DMS79 treated with DMSO at 0.1 percent for 48 hours (cell line): Measurements from ENCODE around the gene FBXO2.

Experiments used
- DNase-seq: peaks from one replicate; lab custom pipeline; 2025; lab: John Stamatoyannopoulos, UW

The FBXO2 gene

DNA sequence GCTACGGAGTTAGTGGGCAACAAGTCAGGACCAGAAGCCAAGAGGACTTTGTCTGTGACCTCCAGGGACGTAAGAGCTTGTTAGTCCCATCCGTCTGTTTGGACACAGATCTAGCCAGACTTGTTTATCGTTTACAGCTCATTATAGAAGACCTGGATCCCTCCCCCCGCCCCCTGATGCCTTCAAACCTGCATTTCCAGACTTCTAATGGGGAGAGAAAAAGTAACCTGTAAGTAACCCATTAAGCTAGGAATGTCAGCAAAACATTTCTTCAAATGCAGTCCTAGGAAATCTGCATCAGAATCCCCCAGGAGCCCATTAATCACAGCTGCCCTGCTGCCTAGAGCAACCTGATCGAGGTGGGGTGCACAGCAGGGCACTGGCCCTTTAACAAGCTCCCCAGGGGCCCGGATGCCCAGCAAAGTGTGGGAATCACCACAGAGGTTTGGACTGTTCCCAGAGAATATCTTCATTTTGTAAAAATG, 28.1 kb upstream of the FBXO2 start:
- DNase-seq: no peak

DNA sequence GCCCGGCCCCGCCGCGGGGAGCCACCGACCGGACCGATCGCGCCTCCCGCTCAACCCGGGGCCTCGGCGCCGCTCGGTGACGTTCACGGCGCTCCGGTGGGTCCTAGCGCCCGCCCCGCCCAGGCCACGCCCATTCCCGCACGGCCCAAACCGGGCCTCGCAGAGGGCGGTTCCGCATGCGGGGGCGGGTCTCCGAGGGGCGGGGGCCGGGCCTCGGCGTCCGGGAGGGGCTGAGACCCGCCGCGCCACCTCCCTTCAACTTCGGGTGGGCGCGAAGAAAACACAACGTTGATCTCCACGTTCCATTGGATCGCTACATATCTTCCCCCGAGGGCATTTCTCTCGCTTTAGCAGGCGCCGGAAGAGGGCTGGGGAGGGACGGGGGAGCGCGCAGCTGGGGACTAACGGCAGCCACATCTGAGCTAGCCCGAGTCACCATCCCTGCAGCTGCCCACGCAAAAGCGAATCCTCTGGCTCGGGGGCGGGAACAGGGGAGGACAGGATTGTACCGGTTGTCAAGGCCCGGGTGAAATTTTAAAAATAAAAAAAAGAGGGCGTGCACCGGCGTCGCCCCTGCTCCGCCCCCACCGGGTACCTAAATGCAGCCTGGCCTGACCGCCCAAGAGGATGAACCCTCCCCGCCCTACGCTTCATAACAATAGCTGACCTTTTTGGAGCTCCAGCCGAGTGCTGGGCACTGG, 27.0 kb upstream of the FBXO2 start, which contains the start of gene MAD2L2:
Gene MAD2L2 (minus strand): TSS at position 78 of the 701 bp plus-strand sequence. CDS start 547 bp downstream, outside the sequence.
- DNase-seq: peak; percentile 75

DNA sequence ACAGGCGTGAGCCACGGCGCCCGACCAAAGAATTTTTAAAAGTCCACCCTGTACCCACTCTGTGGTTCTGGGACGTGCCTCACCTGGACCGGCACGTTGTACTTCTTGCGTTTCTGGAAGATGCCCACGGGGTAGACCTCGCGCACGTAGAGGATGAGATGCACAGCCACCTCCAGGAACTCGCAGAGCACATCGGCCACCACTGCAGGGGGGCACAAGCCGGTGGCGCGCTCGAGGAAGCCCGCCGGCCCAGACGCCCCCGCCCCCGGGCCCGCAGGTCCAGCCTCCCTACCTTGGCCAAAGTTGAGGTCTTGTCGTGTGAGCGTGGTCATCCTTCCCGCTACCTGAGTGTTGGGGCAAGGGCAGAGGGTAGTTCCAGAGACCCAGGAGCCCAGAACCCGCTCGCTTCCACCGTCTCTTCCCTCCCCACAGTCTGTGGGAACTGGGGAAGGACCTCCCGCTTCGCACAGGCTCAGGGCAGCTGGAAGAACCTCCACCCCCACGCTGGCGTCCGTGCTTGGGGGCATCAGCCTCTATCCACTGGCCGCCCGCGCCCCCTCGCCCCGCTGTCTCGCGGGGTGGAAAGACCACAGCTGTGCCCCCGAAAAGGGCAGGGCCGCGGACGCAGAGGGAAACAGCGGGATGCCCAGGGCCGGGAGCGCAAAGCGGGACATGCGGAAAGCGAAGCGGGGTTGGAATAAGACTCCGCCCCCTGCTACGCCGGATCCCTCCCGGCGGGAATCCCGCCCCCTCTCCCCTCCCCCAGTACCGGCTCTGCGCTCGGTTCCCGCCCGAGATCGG, 26.2 kb upstream of the FBXO2 start:
- DNase-seq: no peak

DNA sequence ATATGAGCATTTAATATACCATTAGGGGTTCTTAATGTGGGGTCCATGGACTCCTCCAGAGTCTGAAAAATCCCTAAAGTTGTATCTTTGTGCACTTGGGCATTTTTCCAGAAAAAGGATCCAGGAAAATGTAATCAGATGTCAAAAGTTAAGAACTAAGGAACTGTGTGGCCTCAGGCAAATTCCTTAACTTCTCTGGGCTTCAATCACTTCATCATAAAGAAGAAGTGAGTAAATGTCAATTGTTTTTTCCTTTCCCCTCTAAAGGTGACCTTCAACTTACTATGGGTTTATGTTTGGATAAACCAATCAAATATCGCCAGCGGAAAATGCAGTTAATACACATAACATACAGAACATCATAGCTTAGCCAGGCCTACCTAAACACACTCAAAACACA, 24.2 kb upstream of the FBXO2 start:
- no peak for DNase-seq

DNA sequence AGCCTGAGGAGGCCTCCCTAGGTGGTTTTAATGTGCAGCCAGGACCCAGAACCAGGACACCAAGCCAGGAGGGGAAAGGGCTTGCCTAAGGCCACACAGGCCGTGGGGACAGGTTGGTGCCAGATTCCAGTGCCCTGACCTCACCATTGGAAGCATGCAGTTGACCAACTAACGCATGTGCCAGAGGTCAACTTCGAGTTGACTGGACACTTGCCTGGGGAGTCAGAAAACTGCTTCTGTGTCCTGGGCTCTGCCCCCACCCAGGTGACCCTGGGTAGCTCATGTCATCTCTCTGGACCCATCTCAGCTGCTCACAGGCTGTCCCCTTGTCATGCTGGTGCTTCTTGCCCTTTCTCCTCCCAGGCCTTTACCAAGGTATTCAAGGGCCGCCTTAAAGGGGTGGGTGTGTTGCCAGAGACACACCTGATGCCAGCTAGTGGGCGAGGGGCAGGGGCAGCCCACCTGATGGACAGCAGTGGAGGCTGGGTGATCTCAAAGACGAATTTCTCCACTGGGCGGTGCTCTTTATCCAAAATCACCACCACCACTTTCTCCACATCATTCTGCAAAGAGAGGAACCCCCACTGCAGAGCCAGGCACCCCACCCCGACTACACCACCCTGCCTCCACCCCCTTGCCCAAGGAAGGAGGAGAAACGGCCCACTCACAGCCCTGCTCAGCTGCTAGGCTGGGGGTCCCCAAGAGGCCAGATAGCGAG, 22.3 kb upstream of the FBXO2 start:
- DNase-seq: no peak

DNA sequence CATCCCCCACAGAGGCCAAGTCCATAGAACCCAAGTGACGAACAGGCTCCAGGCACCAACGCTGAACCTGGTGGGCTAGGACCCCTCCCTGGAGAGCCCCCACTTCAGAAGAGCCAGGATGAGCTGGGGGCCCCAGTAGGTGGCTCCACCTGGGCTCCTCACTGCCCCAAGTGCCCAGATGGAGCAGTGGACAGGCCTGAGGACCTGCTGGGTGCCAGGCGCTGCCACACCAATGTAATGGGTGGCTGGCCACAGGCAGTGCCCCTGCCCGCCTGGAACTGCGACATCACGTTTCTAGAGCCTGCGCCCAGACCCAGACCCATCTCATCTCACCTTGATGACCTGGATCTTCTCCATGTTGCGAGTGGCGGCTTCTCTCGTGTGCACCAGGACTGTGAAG, 21.1 kb upstream of the FBXO2 start:
- DNase-seq: no peak

DNA sequence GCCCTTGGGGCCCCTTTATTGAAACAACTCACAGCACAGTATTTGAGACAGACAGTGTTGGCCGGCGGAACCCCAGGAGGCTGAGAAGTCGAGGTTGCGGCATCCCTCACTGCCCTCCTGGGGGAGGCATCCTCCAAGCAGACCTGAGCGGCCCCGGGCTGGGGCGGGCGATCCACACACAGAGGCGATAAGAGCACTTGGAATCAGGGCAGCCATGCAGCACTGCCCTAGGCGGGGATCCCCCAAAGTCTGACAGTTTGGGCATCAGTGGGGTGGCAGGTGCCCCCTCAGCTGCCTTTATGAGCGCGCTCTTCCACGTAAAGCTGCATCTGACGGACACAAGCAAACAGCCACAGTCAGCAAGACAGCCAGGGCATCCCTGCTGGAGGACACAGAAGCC, 20.3 kb upstream of the FBXO2 start:
- DNase-seq: no peak

DNA sequence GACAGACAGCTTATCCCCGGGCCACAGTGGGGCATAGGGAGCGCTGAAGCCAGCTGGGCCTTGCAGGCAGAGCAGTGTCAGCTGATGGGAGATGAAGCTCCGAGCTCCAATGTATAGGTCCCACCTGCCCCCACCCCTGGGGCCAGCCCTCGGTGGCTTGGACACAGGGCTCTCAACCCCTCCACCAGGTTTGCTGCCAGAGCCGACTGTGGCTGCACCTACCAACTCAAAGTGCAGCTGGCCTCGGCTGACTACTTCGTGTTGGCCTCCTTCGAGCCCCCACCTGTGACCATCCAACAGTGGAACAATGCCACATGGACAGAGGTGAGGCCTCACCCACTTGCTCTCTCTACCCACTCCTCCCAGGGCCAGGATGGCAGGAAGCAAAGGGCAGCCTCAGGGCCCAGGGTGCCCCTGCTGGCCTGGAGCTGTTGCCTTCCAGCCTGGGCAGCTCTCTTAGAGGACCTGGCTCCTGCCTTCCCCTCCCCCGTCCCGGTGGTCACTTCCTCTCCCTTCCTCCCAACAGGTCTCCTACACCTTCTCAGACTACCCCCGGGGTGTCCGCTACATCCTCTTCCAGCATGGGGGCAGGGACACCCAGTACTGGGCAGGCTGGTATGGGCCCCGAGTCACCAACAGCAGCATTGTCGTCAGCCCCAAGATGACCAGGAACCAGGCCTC, 19.0 kb upstream of the FBXO2 start:
- no peak for DNase-seq

DNA sequence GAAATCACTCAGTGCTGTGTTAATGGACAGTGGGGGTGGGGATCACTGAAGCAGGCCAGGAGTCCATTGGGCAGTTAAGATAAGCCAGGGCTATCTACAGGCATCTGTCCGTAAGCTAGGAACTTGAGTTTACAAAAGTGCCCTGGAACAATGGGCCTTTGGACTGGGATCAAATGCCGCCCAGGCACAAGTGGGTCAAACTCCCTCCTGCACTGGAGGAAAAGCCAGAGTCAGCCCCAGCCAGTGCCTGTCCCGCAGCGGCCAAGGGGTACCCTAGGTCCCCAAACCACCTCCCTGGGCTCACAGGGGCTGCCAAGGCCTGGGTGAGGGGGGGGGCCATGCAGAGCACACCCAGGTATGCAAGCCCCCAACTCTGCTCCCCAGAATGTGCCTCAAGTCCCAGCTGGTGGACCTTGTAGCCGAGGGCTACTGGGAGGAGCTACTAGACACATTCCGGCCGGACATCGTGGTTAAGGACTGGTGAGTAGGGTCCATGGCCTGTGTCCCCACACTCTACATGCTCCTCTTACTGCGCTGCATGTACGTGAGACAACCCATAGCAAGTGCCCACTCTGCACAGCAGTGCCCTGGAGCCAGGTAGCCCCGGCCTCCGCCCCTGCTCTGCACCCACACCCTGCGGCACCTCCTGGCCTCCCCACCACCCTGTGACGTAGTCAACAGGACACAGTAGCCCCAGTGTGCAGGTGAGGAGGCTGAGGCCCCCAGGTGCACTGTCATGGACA, 17.5 kb upstream of the FBXO2 start:
- DNase-seq: no peak

DNA sequence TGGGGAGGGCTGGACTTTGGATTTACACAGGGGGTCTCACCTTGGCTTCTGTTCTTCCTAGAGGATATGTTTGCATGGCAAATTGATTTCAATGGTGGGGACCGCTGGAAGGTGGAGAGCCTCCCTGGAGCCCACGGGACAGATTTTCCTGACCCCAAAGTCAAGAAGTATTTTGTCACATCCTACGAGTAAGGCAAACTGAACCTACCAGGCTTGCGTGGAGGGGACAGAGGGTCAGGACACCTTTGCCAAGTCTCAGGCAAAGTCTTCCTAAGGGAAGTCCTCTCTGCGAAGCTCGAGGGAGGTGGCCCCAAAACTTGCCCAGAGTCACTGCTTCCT, 16.9 kb upstream of the FBXO2 start:
- DNase-seq: no peak

DNA sequence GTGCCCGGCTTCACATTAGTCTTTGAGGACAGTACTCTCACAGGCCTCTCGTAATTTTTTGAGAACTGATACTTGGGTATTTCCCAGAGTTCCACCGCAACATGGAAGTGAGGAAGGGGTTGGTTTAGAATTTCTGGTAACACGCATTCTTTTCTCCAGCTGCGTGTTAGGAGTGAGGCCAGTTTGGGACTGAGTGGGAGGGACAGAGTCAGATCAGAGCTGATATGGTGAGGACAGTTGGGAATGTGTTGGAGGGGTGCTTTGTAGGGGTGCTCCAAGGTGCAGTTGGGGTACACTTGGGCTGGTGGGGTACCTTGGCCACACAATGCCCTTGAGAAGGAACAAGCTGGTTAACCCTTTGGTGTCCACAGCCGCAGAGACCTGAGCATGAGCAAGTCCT, 16.5 kb upstream of the FBXO2 start:
- DNase-seq: no peak

DNA sequence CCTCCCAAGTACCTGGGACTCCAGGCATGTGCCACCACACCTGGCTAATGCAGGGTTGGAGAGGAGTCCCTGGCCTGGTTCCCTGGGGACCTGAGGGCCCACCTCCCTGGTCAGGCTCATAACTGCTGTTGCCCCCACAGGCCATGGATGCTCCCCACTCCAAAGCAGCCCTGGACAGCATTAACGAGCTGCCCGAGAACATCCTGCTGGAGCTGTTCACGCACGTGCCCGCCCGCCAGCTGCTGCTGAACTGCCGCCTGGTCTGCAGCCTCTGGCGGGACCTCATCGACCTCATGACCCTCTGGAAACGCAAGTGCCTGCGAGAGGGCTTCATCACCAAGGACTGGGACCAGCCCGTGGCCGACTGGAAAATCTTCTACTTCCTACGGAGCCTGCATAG, 14.3 kb upstream of the FBXO2 start:
- no peak for DNase-seq

DNA sequence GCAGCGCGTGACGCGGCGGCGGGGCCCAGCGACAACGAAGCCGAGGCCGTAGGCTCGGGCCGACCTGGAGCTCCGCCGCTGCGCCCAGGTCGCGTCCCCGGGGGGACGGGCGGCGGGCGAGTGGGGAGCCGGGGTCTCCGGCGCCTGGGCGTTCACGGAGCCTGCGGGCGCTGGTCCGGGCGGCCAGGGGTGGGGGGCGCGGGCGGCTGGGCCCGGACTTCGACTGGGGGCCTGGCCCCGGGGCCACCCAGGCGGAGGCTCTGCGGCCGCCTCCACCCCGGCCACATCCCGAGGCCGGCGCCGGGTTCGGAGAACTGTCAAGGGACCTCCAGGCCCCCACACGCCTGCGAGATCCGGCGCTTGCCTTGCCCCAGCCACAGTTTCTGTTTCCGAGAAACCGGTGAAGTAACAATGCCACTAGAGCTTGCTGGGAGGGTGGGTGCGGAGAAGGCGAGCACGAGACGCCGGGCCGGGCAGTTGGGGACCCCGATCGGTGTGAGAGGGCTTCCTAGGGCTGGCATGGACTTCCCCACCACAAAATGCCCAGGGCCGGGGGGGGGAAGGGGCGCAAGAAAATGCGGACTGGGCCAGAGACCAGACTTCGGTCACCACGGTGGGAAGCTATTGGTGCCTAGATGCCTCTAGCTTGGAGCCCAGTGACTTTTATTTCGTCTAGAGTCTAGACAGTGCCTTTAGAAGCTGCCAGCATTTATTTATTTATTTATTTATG, 10.3 kb upstream of the FBXO2 start:
- DNase-seq: peak; percentile 68

DNA sequence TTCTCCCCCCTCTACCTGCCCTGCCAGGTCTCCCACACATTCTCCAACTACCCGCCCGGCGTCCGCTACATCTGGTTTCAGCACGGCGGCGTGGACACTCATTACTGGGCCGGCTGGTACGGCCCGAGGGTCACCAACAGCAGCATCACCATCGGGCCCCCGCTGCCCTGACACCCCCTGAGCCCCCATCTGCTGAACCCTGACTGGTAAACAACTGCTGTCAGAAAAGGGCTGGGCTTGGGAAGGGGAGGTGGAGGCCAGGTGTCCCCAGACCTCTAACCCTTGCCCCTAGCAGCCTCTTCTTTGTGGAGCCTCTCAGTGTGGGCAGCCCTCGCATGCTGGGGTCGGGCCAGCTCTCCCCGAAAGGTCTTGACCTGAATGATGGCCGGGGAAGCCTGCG, 6.9 kb upstream of the FBXO2 start:
- no peak for DNase-seq

DNA sequence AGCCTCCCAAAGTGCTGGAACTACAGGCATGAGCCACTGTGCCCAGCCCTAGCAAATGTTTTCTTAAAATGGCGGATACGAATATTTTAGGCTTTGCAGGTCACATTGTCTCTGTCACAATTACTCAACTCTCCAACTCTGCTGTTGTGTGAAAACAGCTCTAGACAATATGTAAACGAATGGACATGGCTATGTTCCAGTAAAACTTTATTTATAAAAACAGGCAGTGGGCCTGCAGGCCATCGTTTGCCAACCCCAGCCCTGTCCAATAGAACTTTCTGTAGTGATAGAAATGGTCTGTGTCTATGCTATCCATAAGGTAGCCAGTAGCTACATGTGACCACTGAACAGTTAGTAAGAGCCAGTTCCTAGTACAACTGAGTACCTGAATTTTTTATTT, 5.5 kb upstream of the FBXO2 start:
- no peak for DNase-seq

DNA sequence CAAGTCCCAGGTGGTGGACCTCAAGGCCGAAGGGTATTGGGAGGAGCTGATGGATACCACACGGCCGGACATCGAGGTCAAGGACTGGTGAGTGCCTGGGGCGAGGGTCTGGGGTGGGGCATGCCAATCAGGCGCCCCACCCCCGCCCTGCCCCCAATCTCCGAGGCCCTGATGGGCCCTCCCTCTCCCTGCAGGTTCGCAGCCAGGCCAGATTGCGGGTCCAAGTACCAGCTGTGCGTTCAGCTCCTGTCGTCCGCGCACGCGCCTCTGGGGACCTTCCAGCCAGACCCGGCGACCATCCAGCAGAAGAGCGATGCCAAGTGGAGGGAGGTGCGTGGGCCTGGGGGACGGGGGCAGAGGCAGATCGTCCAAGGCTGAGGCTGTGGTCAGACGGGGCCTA, 4.3 kb upstream of the FBXO2 start:
- DNase-seq: no peak

DNA sequence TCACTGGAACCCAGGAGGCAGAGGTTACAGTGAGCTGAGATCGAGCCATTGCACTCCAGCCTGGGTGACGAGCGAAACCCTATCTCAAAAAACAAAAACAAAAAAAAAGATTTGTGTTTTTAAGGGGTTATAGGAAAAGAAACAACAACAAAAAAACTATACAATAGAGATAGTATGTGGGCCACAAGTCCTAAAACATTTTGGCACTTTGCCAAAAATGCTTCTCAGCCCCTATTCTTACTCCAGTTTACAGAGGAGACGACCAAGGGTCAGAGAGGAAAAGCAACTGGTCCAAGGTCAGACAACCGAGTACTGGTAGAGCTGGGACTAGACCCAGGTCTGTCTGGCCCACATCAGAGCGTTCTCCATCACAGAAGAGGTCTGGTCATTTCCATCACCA, 3.4 kb upstream of the FBXO2 start:
- DNase-seq: no peak

DNA sequence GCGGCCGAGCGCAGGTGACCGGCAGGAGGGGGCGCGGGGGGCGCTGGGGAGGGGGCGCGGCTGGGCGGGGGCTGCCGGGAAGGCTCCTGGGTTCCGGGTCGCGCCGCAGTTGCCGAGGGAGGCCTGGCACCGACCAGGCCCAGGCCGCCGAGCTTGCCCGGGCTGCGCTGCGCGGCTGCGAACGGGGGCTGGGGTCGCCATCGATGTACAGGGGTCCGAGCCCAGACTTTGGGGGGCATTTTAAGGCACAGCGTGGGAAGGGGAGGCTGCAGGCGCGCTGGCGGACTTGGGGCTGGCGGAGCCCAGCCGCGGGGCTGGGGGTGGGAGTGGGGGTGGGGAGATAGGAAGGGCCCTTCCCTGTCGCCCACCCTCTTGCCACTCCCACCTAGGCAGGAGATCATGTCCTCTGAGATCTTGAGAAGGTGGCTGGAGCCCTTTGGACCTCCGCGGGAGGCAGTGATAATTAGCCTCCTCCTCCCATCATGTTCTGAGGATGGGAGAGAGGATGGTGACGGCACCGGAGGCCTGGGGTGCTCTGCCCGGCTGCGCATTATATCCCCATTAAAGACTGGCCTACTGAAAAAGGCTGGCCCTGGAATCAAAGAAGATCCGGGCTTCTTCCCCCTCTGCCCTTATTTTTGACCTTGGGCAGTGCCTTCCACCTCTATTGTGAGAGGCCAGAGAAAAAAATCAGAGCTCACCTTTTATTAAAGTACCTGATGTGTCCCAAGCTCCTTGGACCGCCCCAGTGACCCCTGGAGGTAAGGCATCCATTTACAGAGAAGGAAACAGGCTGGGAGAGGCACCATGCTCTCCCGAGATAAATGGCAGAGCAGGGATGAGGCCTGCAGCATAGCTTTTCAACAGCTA, 945 bp upstream of the FBXO2 start:
- no peak for DNase-seq

DNA sequence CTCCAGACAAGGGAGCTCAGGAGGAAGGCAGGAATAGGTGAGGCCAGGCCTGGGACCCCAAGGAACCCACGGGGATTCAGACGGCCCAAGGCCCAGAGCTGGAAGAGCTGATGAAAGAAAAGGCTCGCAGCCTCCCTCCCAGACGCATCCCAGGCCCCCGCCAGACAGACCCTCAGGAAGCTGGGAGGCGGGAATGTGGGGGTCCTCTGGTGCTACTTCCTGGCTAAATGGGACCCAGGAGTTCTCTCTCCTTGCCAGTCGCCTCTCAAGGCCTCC, 430 bp downstream of the FBXO2 start:
- DNase-seq: no peak
